Suppressor macrophage treated with lipopolysaccharide for 1 hour (primary cell): ENCODE data around the gene ATP9A.
"Not testable (repeated sequence)": the region's sequence is repeated elsewhere in the genome, so short reads cannot be mapped to it uniquely, and the experiment has no call there.

Experiments used
- DNase-seq, 3 donors: peaks; one replicate each; pipeline ENCODE4 v3.0.0-alpha.2; 2020 to 2022

ATP9A gene

DNA sequence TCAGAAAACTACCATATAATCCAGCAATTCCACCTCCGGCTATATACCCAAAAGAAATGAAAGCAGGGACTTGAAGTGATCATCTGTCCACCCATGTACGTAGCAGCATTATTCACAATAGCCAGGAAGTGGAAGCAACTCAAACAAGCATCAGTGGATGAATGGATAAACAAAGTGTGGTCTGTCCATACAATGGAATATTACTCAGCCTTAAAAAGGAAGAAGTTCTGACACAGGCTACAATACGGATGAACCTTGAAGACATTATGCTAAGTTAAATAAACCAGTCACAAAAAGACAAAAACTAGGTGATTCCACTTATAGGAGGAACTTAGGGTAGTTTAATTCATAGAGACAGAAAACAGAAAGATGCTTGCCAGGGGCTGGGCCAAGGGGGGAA is 76.5 kb downstream of the ATP9A start:
- DNase-seq, result no peak

DNA sequence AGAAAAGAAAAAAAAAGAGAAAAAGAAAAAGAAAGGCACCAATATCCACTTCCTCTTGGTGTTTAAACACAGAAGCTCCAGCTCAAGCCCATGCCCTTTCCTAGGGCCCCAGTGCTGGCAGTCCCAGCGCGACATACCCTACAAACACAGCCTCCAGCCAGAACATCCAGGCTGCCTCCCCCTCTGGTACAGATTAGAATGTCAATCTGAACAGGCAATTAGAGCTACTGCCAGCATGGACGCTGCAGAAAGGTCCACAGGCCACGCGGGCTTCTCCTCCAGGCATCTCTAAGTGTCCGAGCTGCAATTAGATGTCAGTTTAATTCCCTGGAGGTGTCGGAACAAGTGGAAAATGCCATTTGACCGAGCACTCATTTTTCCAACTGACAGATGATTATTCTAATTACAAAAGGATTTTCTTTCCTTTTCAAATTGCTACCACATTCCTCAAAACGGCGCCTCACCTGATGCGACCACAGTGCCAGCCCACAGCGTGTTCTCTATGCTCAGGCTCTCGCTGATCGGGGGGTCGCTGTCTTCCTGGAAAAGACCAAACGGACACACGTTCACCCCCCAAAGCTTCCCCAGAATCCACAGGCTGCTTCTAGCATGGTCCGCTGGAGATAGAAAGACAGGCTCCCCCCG is 79.5 kb downstream of the ATP9A start:
- no peak for DNase-seq

DNA sequence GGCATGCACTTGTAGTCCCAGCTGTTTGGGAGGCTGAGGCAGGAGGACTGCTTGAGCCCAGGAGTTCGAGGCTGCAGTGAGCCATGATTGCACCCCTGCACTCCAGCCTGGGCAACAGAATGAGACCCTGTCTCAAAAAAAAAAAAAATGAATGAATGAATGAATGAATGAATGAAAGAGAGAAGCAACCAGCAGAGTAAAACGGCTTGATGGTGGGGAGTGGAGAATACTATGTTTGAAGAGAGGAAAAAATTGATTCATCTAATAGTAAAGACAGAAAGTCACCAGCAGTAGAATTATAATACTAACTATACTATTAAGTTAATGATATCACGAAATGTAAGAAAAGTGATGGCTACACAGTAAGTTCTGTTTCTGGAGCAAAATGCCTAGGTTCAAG is 80.6 kb downstream of the ATP9A start:
- no peak for DNase-seq

DNA sequence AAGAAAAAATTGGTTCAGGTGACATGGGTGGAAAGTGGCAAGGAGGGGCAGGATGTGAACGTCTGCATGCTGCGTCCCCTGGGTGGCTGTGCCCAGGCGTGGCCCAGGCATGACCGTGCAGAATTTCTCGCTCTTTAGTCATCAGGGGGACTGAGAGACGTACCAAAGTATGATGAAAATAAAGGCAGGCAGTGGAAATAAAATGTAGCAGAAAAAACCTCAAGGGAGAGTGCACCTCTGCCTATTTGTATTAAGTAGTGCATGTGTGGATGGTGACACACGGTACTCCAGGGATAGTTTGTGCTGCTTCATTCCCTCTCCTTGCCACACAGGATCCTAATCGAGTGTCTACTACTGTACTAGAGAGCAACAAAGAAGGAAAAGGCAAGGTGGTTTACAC is 81.1 kb downstream of the ATP9A start:
- no peak for DNase-seq

DNA sequence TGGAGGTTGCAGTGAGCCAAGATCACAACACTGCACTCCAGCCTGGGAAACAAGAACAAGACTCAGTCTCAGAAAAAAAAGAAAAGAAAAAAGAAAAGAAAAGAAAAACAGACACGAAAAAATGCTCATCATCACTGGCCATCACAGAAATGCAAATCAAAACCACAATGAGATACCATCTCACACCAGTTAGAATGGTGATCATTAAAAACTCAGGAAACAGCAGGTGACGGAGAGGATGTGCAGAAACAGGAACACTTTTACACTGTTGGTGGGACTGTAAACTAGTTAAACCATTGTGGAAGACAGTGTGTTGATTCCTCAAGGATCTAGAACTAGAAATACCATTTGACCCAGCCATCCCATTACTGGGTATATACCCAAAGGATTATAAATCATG is 82.7 kb downstream of the ATP9A start:
- DNase-seq, result not testable (repeated sequence)

DNA sequence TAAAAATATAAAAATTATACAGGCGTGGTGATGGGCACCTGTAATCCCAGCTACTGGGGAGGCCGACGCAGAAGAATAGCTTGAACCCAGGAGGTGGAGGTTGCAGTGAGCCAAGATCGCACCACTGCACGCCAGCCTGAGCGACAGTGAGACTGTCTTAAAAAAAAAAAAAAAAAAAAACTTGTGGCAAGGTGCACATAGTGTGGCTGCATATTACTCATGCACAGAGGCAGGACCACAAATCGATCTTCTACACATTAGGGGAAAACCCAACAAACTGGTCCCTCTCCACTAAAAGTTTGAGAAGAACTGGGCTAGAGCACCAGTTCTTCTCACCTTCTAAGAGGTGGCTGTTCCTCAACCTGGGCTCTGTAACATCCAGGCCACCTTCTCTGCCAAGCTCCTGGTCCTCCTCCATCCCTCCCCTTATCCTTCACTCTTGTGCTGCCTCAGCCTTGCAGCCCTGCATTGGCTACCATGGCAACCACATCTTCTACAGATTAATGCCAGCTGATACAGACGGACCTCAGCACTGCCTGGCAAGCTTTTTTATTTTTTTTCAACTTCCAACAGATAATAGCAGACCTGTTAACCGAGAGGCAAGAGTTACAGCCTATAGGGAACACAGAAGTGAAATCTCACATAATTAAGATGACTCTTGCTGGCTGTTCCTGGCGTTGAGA is 88.0 kb downstream of the ATP9A start:
- no peak for DNase-seq

DNA sequence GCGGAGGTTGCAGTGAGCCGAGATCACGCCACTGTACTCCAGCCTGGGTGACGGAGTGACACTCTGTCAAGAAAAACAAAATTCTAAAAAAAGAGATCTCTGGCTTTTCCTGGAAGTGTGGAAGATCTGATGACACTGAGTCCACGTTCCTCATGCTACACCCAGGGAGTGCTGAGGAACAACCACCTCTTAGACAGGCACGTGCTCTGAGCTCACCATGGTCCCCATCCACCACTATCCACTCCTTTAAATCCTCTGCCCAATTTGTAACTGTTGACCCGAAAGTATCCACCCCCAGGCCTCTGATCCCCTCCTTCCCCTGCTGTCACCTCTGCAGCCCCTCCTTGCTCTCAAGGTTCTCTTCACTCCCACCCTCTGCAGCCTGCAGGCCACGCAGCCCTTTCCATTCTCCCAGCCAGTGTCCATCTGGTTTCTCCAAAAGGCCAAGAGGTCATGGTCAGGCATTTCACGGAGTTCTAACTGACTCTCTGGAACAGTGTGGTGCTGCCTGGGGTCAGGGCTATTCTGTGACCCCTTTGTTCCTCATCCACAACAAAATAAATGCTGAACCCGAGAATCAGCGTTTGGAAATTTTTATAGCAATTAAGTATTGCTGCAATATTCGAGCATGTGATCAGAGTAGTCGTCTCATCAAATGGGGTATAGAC is 88.8 kb downstream of the ATP9A start:
- no peak for DNase-seq

DNA sequence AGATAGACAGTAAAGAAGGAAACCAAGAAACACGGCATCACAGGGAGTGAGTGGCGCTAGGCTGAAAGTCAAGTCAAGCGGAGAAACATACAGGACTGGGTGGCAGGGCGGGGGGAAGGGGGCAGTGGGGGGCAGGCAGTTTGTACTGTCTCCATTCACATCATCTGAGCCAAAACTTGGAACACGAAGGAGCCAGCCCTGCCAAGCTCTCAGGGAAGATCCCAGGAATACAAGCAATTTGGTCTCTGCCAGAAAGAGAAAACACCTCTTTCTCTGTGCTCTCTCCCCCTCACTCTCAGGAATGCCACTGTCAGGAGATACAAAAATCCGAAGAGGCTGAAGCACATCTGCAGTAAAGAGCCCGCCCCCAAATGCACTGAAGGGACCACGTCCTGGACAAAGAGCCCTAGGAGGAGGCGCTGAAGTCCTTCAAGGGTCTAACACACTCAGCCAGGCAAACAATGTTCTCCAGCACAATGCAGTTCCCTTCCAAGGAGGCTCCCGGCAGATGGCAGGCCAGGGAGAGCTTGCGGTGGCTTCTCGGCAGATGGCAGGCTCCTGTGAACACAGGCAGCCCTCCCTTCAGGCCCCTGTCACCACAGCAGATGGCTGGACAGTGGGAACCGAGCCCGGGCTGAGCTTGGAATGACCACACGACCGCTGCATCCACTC is 90.0 kb downstream of the ATP9A start:
- no peak for DNase-seq

DNA sequence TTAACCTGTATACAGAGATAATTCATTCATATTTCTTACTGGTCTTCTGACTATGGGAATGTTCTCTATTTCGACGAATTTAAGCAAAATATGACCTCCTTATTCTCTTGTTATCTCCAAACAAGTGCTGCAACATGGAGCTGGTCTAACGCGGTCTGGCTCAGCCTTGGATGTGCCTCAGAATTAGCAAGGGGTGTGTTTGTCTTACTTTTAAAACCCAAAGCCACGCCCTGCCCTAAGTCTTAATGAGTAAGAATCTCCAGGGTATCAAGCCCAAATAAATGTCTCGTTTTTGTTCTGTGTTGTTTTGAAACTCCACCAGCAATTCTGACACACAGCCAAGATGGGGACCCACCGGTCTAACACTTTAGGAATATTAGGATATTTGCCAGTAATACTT is 99.2 kb downstream of the ATP9A start:
- no peak for DNase-seq

DNA sequence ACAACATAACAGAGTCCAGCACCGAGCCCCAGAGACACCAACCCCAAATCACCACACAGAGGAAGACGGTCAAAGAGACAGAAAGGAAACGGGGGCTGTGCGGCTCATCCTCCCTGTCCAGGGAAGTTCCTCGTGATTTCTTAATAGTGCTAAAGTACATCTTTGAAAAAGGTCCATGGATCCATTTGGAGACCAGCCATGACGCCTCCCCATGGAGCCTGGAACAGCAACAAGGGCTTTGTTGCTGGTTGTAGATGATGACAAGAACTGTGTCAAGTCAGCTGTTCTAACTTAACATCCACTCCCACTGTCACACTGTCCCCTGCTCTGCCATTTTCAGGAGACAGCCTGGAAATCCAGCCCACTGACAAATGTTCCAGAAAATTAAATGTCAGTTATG is 99.7 kb downstream of the ATP9A start:
- no peak for DNase-seq

DNA sequence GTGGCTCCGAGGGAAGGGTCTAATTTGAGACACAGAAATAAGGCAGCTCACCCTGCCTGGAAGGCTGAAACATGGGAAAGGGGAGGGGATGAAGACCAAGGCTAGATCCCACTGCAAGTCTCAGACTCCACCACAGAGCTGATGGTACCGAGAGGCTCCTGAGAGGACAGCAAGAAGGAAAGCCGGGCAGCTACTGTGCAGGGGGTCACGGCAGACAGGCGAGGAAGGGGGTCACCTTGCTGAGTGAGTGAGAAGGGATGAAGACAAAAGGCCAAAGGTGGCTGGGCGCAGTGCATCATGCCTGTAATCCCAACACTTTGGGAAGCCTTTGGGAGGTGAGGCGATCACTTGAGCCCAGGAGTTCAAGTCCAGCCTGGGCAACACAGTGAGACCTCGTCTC is 100.7 kb downstream of the ATP9A start:
- no peak for DNase-seq

DNA sequence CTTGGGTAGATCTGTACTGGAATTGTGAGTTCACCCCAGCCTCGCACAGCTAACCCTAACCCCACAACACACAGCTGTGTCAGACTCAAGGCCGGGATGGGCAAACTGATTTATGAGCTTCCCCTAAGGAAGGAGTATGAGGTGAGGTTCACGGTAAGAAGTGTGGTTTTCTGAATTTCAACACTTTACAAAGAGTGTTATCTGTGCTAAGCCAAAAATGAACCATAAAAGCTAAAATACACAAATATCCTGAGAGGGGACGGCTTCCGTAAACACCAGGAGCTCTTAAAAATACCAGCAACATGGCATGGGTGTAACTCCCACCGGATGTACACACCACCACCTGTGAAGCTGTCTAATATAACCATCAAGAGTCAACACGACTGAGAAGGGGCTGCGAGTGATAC is 101.2 kb downstream of the ATP9A start:
- DNase-seq, result no peak

DNA sequence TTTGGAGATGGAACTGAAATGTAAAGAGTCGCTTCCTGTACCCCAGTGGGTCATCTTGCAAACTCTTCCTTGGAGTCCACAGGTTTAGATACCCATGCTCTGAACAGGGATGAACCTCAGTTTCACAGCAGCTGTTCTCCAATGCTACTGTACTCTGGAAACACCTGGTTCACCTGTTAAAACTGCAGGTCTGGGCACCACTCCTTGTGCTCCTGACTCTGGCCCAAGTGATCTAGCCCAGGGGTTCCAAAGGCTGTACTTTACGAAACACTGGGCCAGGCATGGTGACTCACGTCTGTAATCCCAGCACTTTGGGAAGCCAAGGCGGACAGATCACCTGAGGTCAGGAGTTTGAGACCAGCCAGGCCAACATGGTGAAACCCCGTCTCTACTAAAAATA is 102.1 kb downstream of the ATP9A start:
- DNase-seq, result no peak

DNA sequence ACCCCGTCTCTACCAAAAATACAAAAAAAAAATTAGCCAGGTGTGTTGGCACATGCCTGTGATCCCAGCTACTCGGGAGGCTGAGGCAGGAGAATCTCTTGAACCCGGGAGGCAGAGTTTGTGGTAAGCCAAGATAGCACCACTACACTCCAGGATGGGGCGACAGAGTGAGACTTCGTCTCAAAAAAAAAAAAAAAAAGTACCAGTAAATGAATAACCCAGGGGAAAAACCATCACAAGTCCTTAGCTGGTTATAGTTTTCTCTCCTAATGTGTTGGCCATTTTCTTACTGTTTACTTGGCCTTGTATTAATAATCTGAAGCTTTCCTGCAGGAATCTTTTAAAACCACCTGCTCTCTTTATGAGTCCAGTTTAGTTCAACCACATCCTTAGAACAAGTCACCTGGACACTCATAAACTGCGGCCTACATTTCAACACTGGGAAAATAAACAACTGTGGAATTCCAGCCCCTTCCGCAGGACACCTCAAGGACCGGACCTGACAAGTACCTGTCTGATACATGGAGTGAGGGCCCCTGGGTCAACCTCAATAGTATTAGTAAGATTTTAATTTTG is 102.6 kb downstream of the ATP9A start:
- DNase-seq, result no peak

DNA sequence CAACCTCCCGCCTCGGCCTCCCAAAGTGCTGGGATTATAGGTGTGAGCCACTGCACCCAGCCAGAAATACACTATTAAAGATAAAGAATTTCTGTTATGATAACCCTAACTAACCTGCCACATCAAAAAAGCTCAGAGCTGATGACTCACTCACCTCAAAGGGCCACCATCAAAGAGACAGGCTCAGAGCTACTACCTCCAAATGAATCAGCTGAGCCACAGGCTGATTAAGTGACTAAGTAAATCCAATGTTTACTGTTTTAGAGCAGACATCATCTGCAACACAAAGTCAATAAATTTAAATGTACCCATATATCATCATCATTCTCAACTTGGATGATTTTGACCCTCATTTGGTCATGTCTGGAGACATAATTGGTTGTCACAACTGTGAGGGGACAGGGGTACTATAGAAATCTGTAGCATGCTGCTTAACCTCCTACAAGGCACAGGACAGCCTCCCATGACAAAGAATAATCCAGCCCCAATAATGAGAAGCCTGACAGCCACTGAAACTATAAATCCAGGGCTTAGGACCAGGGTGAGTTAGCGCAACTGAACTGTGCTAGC is 106.5 kb downstream of the ATP9A start:
- no peak for DNase-seq

DNA sequence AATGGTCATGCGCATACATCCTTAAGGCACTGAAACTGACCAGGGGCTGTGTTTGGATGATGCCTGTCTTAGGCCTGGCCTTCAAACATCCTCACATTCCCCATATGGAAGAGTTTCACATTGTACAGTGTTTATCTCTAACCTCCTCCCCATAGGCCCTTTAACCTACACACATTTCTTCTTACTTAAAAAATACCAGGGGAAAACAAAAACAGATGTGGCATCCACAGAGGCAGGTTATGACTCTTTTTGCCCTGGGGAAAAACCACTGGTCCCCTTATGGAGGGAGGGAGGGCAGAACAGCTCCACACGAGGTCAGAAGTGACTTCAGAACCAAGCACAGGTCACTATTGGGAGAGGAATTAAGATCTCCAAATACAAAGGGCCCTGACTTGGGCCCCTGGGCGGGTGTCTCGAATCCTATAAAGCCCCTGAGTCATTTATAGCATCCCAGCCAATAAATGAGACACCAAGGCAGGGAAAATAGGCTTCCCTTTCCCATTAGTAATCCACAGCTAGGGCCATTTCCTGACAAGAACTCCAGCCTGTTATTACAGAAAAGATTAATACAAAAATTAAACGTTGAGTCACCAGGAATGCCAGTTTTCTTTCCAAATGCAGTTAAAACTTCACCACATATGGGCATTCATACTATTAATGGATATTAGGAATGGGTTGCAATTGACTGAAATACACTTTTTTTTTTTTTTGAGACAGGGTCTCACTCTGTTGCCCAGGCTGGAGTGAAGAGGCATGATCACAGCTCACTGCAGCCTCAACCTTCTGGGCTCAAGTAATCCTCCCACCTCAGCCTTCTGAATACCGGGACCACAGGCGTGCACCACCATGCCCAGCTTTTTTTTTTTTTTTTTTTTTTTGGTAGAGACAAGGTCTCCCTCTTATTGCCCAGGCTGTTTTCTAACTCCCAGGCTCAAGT is 107.2 kb downstream of the ATP9A start:
- DNase-seq, result no peak

DNA sequence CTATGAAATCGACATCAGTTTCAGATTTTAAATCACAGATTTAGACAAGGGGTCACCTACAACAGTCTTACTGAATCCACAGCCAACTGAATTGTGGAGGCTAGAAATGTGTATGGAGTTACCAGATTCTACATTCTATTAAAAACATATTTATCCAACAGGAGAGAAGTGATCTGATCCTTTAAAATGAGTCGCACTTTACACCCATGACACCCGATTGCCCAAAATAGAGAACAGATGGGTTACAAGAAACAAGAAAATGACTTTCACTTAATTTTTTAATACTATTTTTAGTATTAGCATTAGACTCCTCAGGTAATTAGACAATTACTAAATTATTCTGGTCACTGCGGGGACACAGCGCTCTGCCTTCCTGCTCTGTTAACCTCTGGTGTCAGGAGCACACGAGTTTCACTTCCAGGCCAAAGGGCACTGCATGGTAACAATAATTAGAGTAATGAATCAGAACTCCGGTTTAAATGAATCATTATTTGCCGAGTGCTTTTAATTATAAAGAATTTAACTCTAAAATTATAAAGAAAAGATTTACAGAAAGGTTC is 108.6 kb downstream of the ATP9A start:
- no peak for DNase-seq

DNA sequence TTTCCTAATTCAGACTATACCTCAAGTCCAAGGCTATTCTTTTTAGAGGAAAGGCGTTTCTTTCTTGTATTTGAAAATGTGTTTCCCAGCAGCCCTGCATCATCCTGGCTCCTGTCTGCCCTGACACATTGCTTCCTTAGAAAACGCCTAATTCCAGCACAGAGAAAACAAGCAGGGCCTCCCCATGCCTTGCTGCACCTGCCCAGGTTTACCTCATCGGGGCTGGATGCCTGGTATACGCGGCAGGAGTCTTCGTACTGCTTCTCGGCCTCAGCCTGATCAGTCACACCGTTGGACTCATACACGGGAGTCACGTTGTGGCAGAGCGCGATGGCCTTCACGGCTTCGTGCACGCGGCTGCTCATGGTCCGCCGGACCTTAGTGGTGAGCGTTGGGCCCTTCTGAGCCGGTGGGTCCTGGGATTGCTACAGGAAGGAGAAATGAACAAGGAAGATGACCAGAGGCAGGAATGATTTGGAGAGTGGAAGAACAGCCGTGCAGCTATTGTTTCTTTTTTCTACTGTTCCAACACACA is 111.4 kb downstream of the ATP9A start:
- no peak for DNase-seq

DNA sequence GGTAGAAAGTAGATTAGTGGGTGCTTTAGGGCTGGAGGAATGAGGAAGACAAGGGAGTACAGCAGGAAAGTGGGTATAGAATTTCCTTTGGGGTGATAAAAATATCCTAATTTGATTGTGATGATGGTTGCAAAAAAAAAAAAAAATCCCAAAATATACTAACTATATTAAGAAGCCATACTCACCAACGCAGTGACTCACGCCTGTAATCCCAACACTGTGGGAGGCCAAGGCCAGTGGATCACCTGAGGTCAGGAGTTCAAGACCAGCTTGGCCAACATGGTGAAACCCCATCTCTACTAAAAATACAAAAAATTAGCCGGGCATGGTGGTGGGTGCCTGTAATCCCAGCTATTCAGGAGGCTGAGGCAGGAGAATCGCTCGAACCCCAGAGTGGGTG is 112.1 kb downstream of the ATP9A start:
- DNase-seq, result not testable (repeated sequence)

DNA sequence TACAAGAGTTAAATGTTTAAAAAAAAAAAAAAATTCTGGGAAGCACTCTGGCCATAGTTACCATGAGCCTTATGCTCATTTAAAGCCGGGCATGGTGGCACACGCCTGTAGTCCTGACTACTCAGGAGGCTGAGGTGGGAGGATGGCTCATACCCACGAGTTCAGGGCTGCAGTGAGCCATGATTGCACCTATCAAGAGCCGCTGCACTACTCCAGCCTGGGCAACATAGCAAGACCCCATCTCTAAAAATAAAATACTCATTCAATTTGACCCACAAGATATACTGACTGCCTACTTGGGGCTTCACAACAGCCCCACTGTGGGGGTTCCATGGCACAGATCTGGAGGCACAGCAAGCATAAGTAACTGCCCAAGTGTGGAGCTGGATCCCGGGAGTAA is 113.7 kb downstream of the ATP9A start:
- no peak for DNase-seq

DNA sequence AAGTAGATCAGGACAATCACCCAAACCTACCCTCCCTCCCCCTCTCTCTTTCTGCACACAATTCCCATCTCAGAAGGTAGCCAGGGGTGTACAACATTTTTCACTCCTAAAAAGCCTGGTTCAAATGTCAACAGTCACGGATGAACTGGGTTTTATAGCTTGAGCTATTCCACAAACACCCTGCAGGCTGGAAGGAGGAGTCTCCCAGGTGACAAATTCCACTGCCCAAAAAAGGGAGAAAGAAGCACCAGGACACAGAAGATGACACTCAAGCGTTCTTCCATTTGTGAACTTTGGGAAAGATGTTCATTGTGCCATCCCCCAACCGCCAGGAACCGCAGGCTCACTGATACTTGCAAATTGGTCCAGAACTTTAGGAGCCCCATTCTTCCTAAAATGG is 114.1 kb downstream of the ATP9A start:
- DNase-seq, result no peak
